Ascending aorta (tissue), 2 donors: ENCODE results near the gene SLC4A1AP. TPM values are rescaled to one million over a fixed set of nuclear protein-coding genes. Genes with fewer than 3 reads are reported as not detected.

Source experiments
- DNase-seq, 2 donors: peaks; one replicate each; pipeline ENCODE4 v3.0.0-alpha.2; 2019; ENCODE audit warnings: low spot score in 2 of 2
- H3K27ac ChIP-seq, 2 donors: fragments of 200-600 bp; sonication (generic); one replicate each; pipeline ENCODE4 v1.5.1; 2016 to 2017; ENCODE audit warnings: mild to moderate bottlenecking in 1 of 2
- H3K27me3 ChIP-seq: fragments of 200-600 bp; sonication (generic); one replicate; pipeline ENCODE4 v1.5.1; 2017
- H3K36me3 ChIP-seq, 2 donors: fragments of 200-600 bp; sonication (generic); one replicate each; pipeline ENCODE4 v1.5.1; 2016
- H3K4me1 ChIP-seq, 2 donors: fragments of 200-600 bp; sonication (generic); one replicate each; pipeline ENCODE4 v1.5.1; 2016 to 2017; ENCODE audit warnings: mild to moderate bottlenecking in 1 of 2
- H3K4me3 ChIP-seq, 2 donors: fragments of 200-600 bp; sonication (generic); one replicate each; pipeline ENCODE4 v1.5.1; 2016 to 2017; ENCODE audit warnings: mild to moderate bottlenecking in 1 of 2
- H3K9me3 ChIP-seq, 2 donors: fragments of 200-600 bp; sonication (generic); one replicate each; pipeline ENCODE4 v1.5.1; 2016
- intact Hi-C: fragments of 100-400 bp; cut with DNase I; formaldehyde crosslinking; loops from one replicate; pipeline ENCODE4 v1.15.1; 2023
- total RNA-seq: library from RNA; depleted of rRNA; stranded (reverse); fragments of >200 nt; gene quantifications from one replicate; pipeline ENCODE4 v1.1.0, GENCODE V29; 2016
- TF ChIP-seq, protein P1 (sequence below), 3 experiments: fragments of 200-600 bp in 2 of 3; fragments of 450-650 bp in 1 of 3; sonication (generic) in 2 of 3; IDR thresholded peaks; one replicate each; pipeline ENCODE4 v1.5.1; 2016 to 2019; ENCODE audit warnings: antibody characterized with exemption in 3 of 3, mild to moderate bottlenecking in 1 of 3, moderate library complexity in 1 of 3

Gene SLC4A1AP
- total RNA-seq, 1 donor from 2014 or later = 26.8 TPM

DNA sequence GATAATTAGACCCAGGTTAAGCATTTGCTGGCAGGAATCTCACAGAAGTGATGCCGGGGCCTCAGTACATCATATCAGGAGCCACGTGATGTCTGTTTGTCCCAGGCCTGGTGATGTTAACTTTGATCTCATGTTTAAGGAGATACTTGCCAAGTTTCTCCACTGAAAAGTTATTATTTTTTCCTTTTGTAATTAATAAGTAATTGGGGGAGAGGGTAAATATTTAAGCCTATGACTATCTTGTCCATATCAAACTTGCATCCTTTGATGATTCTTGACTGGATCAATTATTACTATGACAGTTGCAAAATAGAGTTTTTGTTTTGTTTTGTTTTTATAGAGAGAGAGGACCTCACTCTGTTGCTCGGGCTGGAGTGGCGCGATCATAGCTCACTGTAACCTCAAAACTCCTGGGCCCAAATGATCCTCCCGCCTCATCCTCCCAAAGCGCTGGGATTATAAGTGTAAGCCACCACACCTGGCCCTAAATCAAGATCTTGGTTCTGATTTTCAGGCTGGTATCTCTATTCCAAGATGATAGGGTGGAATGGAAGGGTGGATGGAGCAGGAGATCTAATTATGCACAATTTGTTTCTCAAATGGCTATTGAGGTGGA is 46.4 kb downstream of the SLC4A1AP start:
- no peak overlapping the region for H3K4me3 ChIP-seq
- TF ChIP-seq, protein P1, sequence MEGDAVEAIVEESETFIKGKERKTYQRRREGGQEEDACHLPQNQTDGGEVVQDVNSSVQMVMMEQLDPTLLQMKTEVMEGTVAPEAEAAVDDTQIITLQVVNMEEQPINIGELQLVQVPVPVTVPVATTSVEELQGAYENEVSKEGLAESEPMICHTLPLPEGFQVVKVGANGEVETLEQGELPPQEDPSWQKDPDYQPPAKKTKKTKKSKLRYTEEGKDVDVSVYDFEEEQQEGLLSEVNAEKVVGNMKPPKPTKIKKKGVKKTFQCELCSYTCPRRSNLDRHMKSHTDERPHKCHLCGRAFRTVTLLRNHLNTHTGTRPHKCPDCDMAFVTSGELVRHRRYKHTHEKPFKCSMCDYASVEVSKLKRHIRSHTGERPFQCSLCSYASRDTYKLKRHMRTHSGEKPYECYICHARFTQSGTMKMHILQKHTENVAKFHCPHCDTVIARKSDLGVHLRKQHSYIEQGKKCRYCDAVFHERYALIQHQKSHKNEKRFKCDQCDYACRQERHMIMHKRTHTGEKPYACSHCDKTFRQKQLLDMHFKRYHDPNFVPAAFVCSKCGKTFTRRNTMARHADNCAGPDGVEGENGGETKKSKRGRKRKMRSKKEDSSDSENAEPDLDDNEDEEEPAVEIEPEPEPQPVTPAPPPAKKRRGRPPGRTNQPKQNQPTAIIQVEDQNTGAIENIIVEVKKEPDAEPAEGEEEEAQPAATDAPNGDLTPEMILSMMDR (IDR thresholded peaks at IDR 0.05) = no peak
- H3K9me3 ChIP-seq = no peaks in the 10 kb centered on the region
- H3K36me3 ChIP-seq = no peaks in the 10 kb centered on the region
- H3K27me3 ChIP-seq = no peaks in the 10 kb centered on the region
- H3K27ac ChIP-seq = peak overlapping the region; percentile 95 to 97
- H3K4me1 ChIP-seq = peaks cover 21 to 53% of the 10 kb centered on the region in 2 donors
- DNase-seq = no peak
- intact Hi-C loops = loop anchor here (5.0 kb wide), 2 partner anchors 577 to 917 kb away; no protein-coding TSS in a partner anchor

DNA sequence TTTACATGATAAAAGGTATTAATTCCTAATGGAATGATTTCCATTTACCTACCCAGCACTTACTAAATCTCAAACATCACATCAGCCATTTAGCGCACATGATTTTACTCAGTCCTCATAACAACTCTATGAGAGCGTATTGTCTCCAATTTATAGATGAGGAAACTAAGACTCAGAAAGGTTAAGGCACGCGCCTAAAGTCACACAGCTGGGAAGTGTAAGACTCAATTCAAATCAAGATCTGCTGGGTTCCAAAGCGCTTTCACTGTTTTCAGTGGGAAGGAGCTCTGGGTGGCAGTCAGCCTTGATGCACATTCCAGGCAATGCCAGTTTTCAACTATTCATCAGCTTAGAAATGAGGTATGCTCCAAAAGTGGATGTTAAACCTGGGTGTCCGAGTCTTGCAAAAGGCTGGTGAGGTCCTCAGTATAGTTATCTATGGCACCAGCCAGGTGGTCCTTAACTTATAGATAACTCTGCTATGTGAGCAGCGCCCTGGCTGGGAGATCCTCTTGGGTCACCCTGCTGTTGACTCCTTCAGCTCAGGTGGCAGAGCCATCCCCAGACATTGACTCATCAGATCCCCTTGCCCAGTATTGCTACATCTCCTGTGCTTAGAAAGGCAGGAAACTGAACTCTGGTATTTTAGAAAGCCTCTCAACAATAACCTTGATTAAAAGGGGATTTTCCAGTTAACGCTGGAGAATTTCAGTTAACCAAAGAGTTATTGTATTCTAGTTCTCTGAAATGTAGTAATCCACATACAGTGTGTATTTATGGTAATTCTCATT is 47.1 kb downstream of the SLC4A1AP start:
- Histone ChIP-seq H3K36me3 (no peaks in the 10 kb centered on the region), H3K27ac (peak overlapping the region; percentile 95 to 97), H3K4me3 (no peak overlapping the region), H3K4me1 (peaks cover 18 to 50% of the 10 kb centered on the region in 2 donors), H3K27me3 (no peaks in the 10 kb centered on the region), H3K9me3 (no peaks in the 10 kb centered on the region)
- TF ChIP-seq, protein P1 (IDR thresholded peaks at IDR 0.05) = no peak
- DNase-seq = no peak
- intact Hi-C loops = no loop called here

DNA sequence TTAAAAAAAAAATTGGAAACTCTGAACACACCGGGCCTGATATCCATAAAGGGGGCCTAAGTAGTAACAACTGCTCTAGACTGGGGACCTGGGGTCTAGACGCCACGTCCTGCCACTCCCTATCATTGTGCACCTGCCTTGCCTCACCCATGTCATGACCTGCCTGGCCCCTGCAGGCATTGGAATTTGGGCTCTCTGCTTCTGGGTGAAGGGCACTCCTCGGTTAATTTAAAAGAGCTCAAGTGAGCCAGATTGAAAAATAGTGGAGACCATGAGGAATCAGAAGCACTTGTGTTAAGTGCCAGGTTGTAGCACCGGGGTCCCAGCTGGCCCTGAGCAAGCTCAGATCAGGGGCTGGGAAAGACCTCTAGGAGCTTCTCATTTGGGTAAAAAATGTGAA is 48.1 kb downstream of the SLC4A1AP start:
- H3K4me1 ChIP-seq = peaks cover 21 to 55% of the 10 kb centered on the region in 2 donors
- H3K9me3 ChIP-seq = no peaks in the 10 kb centered on the region
- intact Hi-C loops = no loop called here
- H3K4me3 ChIP-seq = no peak overlapping the region
- no peaks in the 10 kb centered on the region for H3K27me3 ChIP-seq
- H3K36me3 ChIP-seq = no peaks in the 10 kb centered on the region
- TF ChIP-seq, protein P1 (IDR thresholded peaks at IDR 0.05) = no peak
- H3K27ac ChIP-seq = peak overlapping the region; percentile 95 to 97
- no peak for DNase-seq

DNA sequence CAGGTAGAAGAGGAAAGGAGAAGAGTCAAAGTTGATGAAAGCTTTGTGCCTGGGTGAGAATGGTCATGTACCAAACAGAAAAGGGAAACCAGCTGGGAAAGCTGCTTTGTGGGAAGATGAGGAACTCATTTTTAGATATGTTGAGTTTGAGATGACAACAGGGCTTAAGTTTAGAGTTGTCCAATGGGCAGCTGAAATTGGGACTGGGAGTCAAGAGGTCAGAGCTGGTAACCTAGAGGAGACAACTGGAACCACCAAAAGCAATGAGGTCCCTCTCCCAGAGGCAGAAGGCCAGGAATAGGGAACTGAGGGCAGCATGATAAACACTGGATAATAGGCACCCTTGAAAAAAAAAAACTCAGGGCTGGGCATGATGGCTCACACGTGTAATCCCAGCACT is 48.8 kb downstream of the SLC4A1AP start:
- no peaks in the 10 kb centered on the region for H3K27me3 ChIP-seq
- TF ChIP-seq, protein P1 (IDR thresholded peaks at IDR 0.05) = no peak
- peak overlapping the region; percentile 95 to 97 for H3K27ac ChIP-seq
- H3K4me1 ChIP-seq = peaks cover 16 to 52% of the 10 kb centered on the region in 2 donors
- H3K9me3 ChIP-seq = no peaks in the 10 kb centered on the region
- intact Hi-C loops = no loop called here
- DNase-seq = no peak
- no peak overlapping the region for H3K4me3 ChIP-seq
- no peaks in the 10 kb centered on the region for H3K36me3 ChIP-seq

DNA sequence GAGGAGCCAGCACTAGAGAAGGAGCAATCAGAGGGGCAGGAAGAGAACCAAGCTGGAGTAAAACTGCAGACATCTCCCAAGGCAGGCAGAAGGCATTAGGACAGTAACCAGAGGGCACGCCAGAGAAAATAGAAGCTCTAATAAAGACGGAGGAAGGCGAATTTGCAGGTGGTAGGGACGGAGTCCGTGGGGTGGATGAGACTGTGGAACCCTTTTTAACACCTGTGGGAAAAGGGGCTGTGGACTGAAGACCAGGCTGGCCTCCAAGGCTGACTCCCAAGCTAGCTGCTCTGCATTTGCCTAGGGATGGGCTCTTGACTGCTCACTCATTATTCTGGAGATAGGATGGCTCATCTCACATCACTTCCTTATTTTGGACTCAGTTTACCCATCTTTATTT is 49.5 kb downstream of the SLC4A1AP start:
- TF ChIP-seq, protein P1 (IDR thresholded peaks at IDR 0.05) = no peak
- H3K27me3 ChIP-seq = no peaks in the 10 kb centered on the region
- H3K36me3 ChIP-seq = no peaks in the 10 kb centered on the region
- H3K4me1 ChIP-seq = peaks cover 15 to 47% of the 10 kb centered on the region in 2 donors
- H3K27ac ChIP-seq = peak overlapping the region; percentile 95 to 97
- no peak for DNase-seq
- intact Hi-C loops = no loop called here
- H3K9me3 ChIP-seq = no peaks in the 10 kb centered on the region
- H3K4me3 ChIP-seq = no peak overlapping the region
